GM06990 (cell line): ENCODE data around the gene PKP3.

Experiments
- DNase-seq: peaks from one replicate; pipeline ENCODE4 v3.0.0-alpha.2; 2011; ENCODE audit not compliant: insufficient read length; ENCODE audit errors: extremely low read depth
- H3K27me3 ChIP-seq: replicated peaks from 2 replicates; pipeline ENCODE4 v1.6.0; 2011; ENCODE audit warnings: low read length; ENCODE audit not compliant: control insufficient read depth, insufficient read depth
- H3K36me3 ChIP-seq: 2 replicates; pipeline ENCODE4 v1.5.1; 2011; ENCODE audit warnings: low read length; ENCODE audit not compliant: control insufficient read depth, insufficient read depth
- H3K4me3 ChIP-seq: replicated peaks from 2 replicates; pipeline ENCODE4 v1.5.1; 2011; ENCODE audit warnings: low read depth, mild to moderate bottlenecking, control low read depth, low read length
- TF ChIP-seq, protein P1 (sequence below): IDR thresholded peaks from 2 replicates; pipeline ENCODE4 v1.5.1; 2011; ENCODE audit warnings: low read length, control low read depth, mild to moderate bottlenecking, inconsistent platforms; ENCODE audit not compliant: insufficient read depth, poor library complexity, severe bottlenecking

PKP3 gene

DNA sequence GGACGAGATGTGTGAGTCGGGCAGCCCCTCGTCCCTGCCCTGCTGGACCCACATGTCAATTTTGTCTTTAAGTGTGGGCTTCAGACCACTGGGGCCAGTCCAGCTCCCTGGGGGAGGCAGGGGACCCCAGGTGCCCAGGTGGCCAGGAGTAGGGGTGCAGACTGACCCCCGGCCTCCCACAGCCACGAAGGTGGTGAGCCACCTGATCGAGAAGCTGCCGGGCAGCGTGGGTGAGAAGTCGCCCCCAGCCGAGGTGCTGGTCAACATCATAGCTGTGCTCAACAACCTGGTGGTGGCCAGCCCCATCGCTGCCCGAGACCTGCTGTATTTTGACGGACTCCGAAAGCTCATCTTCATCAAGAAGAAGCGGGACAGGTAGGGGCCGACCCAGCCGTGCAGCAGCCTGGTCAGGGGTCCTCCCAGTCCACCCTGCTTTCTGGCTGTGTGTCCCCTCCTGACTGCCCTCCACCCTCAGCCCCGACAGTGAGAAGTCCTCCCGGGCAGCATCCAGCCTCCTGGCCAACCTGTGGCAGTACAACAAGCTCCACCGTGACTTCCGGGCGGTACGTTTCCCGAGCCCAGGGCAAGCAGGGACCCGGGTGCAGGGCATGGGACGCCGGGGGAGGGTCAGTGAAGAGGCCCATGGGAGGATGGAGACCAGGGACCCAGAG is 9.9 kb downstream of the PKP3 start:
- no peak for DNase-seq
- TF ChIP-seq, protein P1, sequence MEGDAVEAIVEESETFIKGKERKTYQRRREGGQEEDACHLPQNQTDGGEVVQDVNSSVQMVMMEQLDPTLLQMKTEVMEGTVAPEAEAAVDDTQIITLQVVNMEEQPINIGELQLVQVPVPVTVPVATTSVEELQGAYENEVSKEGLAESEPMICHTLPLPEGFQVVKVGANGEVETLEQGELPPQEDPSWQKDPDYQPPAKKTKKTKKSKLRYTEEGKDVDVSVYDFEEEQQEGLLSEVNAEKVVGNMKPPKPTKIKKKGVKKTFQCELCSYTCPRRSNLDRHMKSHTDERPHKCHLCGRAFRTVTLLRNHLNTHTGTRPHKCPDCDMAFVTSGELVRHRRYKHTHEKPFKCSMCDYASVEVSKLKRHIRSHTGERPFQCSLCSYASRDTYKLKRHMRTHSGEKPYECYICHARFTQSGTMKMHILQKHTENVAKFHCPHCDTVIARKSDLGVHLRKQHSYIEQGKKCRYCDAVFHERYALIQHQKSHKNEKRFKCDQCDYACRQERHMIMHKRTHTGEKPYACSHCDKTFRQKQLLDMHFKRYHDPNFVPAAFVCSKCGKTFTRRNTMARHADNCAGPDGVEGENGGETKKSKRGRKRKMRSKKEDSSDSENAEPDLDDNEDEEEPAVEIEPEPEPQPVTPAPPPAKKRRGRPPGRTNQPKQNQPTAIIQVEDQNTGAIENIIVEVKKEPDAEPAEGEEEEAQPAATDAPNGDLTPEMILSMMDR = no peak
- Histone ChIP-seq H3K4me3 (no peak overlapping the region), H3K27me3 (no peaks in the 10 kb centered on the region), H3K36me3 (no peaks in the 10 kb centered on the region)

DNA sequence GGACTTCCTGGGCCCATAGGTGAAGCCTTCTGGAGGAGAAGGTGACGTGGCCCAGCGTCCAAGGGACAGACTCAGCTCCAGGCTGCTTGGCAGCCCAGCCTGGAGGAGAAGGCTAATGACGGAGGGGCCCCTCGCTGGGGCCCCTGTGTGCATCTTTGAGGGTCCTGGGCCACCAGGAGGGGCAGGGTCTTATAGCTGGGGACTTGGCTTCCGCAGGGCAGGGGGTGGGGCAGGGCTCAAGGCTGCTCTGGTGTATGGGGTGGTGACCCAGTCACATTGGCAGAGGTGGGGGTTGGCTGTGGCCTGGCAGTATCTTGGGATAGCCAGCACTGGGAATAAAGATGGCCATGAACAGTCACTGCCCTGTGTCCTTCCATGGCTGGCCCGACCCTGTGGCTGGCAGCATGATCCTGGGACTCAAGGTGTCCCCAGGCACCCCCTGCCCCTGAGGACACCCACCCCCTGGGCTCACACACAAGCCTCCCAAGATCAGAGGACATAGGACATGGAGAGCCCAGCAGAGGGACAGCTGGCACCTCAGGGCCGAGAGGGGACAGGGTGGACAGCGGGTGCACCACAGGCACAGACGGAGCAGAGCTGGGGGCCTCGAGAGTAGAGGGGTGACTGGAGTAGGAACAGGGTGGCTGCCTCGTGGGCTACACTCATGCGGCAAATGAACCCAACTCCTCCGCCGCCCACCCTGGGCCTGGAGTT is 10.7 kb downstream of the PKP3 start:
- no peaks in the 10 kb centered on the region for H3K27me3 ChIP-seq
- DNase-seq = no peak
- no peaks in the 10 kb centered on the region for H3K36me3 ChIP-seq
- no peak overlapping the region for H3K4me3 ChIP-seq
- TF ChIP-seq, protein P1 = no peak

DNA sequence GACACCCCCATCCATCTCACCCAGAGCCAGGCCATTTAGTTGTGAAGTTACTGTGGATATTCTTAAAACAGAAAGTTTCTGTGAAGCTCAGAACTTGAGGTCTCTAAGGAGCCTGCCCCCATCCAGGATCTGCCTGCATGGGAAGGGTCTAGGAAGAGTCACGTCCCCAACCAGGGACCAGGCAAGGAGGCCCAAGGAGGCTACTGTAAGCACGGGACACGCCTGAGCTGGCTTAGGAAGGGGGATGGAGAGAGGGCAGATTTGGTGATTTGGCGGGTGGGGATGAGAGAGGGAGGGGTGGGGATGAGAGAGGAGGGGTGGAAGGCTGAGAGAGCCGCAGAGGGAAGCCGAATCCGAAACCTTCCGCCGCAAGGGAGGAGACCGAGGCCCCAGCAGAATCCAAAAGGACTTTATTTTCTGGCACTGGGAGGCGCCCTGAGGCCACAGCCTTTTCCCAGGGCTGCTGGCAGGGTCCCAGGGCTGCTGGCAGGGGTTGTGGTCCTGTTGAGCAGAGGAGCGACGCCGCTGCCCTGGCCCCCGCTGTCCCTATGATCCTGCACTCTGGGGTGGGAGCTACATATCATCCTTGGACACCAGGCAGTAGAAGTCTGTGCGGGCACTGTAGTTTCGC is 11.4 kb downstream of the PKP3 start:
- TF ChIP-seq, protein P1 = no peak
- Histone ChIP-seq H3K4me3 (no peak overlapping the region), H3K27me3 (no peaks in the 10 kb centered on the region), H3K36me3 (no peaks in the 10 kb centered on the region)
- DNase-seq = no peak

DNA sequence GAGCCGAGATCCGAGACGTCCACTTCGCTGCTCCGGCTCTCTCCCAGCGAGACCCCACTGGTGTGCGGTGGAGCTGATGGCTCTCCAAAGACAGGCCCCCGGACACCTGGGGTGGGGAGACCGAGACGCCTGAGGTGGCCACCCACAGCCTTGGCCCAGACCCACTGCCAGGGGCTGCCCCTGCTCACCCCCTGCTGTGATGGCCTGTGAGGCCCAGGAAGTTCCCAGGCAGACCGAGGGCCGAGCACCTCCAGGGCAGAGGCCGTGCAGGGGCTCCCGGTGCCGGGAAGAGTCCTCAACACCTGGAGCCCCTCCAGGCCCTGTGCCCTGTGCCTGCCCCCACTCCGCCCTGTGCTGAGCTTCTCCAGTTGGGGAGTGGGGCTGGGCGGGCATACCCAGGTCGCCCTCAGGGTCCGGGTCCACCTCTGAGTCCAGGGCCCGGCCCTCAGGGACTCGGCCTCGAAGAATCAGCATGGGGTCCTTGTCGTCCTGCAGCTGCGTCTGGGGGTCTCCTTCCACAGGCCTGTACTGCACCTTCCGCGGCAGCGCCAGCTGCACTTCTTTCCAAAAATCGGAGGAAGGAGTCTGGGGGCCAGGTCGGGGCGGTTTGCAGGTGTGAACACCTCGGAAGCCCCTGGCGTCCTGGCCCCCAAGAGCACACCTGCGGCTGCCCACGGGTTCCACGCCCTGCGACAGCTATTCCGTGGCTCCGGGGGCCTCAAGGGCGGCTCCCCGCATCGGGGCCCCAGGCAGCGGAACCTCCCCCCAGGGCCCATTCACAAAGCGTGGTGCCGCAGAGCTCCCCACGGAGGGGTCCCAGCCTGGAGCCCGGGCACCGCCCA is 12.2 kb downstream of the PKP3 start:
- peak overlapping the region; percentile 51 for H3K4me3 ChIP-seq
- H3K36me3 ChIP-seq = no peaks in the 10 kb centered on the region
- TF ChIP-seq, protein P1 = no peak
- H3K27me3 ChIP-seq = no peaks in the 10 kb centered on the region
- DNase-seq = no peak

DNA sequence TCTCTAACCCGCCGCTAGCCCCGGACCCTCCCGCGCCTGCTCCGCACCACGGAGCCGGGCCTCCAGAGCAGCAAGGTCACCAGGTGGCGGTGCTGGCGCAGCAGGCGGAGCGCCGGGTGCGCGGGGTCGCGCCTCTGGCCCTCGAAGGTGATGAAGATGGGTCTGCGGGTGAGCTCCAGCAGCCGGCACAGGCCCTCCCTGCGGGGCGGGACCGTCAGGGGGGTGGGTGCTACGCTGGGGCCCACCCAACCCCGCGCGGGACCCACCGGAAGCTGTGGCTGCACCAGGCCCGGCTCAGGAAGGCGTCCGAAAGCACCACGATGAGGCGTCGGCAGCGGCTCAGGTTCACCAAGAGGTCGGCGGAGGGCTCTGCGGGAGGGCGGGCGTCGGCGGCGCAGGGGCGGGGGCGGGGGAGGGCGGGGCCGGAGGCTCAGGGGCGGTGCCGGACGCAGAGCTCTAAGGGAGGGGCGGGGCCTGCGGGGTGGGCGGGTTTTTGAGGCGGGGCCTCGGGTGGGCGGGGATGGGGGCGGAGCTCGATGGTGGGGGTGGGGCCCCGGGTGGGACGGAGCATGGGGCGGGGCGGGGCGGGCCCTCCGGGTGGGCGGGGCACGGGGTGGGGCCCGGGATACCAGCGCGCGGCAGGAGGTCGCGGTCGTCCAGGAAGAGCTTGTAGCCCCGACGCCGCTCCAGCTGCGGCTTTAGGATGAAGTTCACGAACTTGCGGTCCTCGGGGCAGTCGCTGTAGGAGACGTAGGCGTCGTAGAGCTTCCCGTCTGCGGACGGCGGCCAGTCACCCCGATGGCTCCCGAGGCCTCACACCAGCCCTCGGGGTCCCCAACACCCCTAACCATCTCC is 13.0 kb downstream of the PKP3 start:
- Histone ChIP-seq H3K27me3 (no peaks in the 10 kb centered on the region), H3K36me3 (no peaks in the 10 kb centered on the region), H3K4me3 (peak overlapping the region; percentile 51)
- TF ChIP-seq, protein P1 = peak; percentile 31
- peak; percentile 93 for DNase-seq
